ENCODE data around the gene RAB11FIP3. TPM values are rescaled to one million over a fixed set of nuclear protein-coding genes. Genes with fewer than 3 reads are reported as not detected.

Gene RAB11FIP3
- total and polyA plus RNA-seq, 2 of the 13 experiments (the other 11 are each of a cell fraction or from before 2014, with no cell fraction given) = 34.3 to 57.6 TPM

DNA sequence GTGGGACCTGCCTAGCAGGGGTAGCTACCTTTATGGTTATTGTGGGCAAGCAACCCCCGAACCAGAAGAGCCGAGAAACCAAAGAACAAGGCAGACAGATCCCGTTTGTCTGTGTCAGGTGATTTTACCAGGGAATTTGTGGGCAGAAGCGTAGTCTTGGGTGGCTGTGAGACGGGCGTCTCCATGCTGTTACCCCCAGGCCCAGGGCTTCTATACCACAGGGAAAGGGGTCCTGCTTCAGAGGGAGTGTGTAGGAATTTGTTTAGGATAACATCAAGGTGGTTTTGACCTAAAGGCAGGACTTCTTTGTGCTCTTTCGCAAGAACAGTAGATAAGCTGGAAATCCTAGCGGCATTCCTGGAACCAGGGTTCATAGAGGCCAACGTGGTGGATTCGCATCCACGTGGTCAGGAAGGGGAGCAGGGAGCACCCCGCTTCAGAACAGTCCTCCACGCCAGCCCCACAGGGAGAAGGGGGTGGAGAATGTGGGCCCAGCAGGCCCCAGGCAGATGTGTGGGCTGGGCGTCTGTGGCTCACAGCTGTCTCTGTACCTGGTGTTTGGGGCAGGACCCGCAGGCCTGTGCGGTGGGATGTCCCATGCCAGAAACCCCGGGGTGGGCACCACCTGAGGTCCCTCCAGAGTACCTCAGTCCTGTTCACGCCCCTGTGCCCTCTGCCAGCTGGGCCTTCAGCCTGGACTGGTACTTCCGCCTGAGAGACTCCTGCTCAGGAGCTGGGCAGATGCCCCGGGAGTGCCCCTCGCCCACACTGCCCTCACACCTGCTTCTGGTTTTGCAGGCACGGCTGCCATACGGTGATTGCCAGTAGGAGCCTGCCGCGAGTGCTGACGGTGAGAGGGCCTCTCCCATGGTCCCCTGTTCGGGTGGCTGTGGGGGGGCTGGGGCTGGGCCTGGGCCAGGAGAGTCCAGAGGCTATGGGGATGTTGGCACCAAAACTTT is 19.6 kb upstream of the RAB11FIP3 start (continued):
- TF ChIP-seq ZNF232 (CRISPR knock-in tag; IDR thresholded peaks at IDR 0.05; ENCODE audit: borderline replicate concordance) (peak; percentile 36; the same call in 1 of the 2 replicates), FOSL2 (CRISPR knock-in tag; IDR thresholded peaks at IDR 0.05) (peak; percentile 83), DPF2 (CRISPR knock-in tag; IDR thresholded peaks at IDR 0.05; ENCODE audit: borderline replicate concordance, low read depth) (peak; percentile 85), MNT (IDR thresholded peaks at IDR 0.05) (peak; percentile 73), GATAD2A (CRISPR knock-in tag; IDR thresholded peaks at IDR 0.05) (peak; percentile 98), EP300 (IDR thresholded peaks at IDR 0.05; ENCODE audit: low read depth in 2 of 2, low read length in 2 of 2) (peak in 1 of 2 experiments; percentile 90; a peak in 2 of 4 replicates), EP300 (CRISPR knock-in tag; IDR thresholded peaks at IDR 0.05; ENCODE audit: borderline replicate concordance) (peak; percentile 96), KLF16 (CRISPR knock-in tag; IDR thresholded peaks at IDR 0.05) (peak in 1 of 2 experiments; percentile 96; a peak in 2 of 4 replicates), ZNF414 (CRISPR knock-in tag; IDR thresholded peaks at IDR 0.05) (no peak), HINFP (CRISPR knock-in tag; IDR thresholded peaks at IDR 0.05; ENCODE audit: low read depth) (peak; percentile 79; the same call in 1 of the 2 replicates), ZNF781 (CRISPR knock-in tag; IDR thresholded peaks at IDR 0.05; ENCODE audit: borderline replicate concordance, not compliant biosample characterization) (no peak), ELF4 (CRISPR knock-in tag; IDR thresholded peaks at IDR 0.05; ENCODE audit: borderline replicate concordance) (no peak), HNF4G (IDR thresholded peaks at IDR 0.05; ENCODE audit: borderline replicate concordance, low read depth, low read length) (peak; percentile 67; the same call in 1 of the 2 replicates), HNF4G (CRISPR knock-in tag; IDR thresholded peaks at IDR 0.05; ENCODE audit: borderline replicate concordance, low read depth) (no peak), MATR3 (CRISPR knock-in tag; IDR thresholded peaks at IDR 0.05) (no peak), ZNF776 (CRISPR knock-in tag; IDR thresholded peaks at IDR 0.05) (no peak), MAF1 (CRISPR knock-in tag; IDR thresholded peaks at IDR 0.05; ENCODE audit: borderline replicate concordance) (no peak), MED13 (CRISPR knock-in tag; IDR thresholded peaks at IDR 0.05) (no peak)
- TF ChIP-seq, protein P1, sequence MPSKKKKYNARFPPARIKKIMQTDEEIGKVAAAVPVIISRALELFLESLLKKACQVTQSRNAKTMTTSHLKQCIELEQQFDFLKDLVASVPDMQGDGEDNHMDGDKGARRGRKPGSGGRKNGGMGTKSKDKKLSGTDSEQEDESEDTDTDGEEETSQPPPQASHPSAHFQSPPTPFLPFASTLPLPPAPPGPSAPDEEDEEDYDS (CRISPR knock-in tag; IDR thresholded peaks at IDR 0.05) = peak; percentile 83
- TF ChIP-seq, protein P2, sequence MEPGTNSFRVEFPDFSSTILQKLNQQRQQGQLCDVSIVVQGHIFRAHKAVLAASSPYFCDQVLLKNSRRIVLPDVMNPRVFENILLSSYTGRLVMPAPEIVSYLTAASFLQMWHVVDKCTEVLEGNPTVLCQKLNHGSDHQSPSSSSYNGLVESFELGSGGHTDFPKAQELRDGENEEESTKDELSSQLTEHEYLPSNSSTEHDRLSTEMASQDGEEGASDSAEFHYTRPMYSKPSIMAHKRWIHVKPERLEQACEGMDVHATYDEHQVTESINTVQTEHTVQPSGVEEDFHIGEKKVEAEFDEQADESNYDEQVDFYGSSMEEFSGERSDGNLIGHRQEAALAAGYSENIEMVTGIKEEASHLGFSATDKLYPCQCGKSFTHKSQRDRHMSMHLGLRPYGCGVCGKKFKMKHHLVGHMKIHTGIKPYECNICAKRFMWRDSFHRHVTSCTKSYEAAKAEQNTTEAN (CRISPR knock-in tag; conservative IDR thresholded peaks at IDR 0.05) = 0 out of 2 replicates have a peak, but pooled peaks have one; percentile 65
- TF ChIP-seq, protein P3, sequence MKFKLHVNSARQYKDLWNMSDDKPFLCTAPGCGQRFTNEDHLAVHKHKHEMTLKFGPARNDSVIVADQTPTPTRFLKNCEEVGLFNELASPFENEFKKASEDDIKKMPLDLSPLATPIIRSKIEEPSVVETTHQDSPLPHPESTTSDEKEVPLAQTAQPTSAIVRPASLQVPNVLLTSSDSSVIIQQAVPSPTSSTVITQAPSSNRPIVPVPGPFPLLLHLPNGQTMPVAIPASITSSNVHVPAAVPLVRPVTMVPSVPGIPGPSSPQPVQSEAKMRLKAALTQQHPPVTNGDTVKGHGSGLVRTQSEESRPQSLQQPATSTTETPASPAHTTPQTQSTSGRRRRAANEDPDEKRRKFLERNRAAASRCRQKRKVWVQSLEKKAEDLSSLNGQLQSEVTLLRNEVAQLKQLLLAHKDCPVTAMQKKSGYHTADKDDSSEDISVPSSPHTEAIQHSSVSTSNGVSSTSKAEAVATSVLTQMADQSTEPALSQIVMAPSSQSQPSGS (CRISPR knock-in tag; IDR thresholded peaks at IDR 0.05) = peak; percentile 73; the same call in 1 of the 2 replicates
